Adrenal gland (tissue), 12 donors: ENCODE results near the gene NSD1. TPM values are rescaled to one million over a fixed set of nuclear protein-coding genes. Genes with fewer than 3 reads are reported as not detected.

Experiments
- DNase-seq, 7 donors: peaks; one replicate each; pipeline ENCODE4 v3.0.0-alpha.2; 2019 to 2020
- H3K27ac ChIP-seq, 5 donors: fragments of 200-600 bp; sonication (generic) in 4 of 5; 1 replicate in 3 of 5; 2 replicates in 2 of 5; pipeline versions ENCODE4 v1.5.1 to v1.8.0; 2016 to 2020; ENCODE audit warnings: mild to moderate bottlenecking in 1 of 5
- H3K27me3 ChIP-seq: fragments of 200-600 bp; 2 replicates; pipeline ENCODE4 v1.8.0; 2021
- H3K36me3 ChIP-seq, 2 donors: fragments of 200-600 bp; replicated peaks in 1 of 2; 1 replicate in 1 of 2; 2 replicates in 1 of 2; pipeline versions ENCODE4 v1.5.1 to v1.8.0; 2018 to 2022
- H3K4me1 ChIP-seq, 2 donors: fragments of 200-600 bp; replicated peaks in 1 of 2; 1 replicate in 1 of 2; 2 replicates in 1 of 2; pipeline versions ENCODE4 v1.5.1 to v1.8.0; 2018 to 2021
- H3K4me3 ChIP-seq, 4 donors: fragments of 200-600 bp; sonication (generic) in 3 of 4; one replicate each; pipeline ENCODE4 v1.5.1; 2016 to 2018
- H3K9me3 ChIP-seq, 3 donors: fragments of 200-600 bp; sonication (generic) in 1 of 3; replicated peaks in 1 of 3; 1 replicate in 2 of 3; 2 replicates in 1 of 3; pipeline versions ENCODE4 v1.5.1 to v1.8.0; 2016 to 2021
- POLR2A ChIP-seq, 2 donors: fragments of 450-650 bp; IDR thresholded peaks; one replicate each; pipeline ENCODE4 v1.6.1; 2017; ENCODE audit warnings: antibody characterized with exemption in 2 of 2, mild to moderate bottlenecking in 2 of 2, moderate library complexity in 1 of 2
- WGBS, 4 donors: extraction: QIAGEN DNeasy Blood & Tissue Kit in 2 of 4; methylation state at CpG; one replicate each; pipeline versions ENCODE4 v1.1.5 to v1.1.7; 2013 to 2017; 5-methylcytosine and 5-hydroxymethylcytosine counted together
- intact Hi-C, 2 donors: fragments of 100-400 bp; cut with DNase I; formaldehyde crosslinking; loops; one replicate each; pipeline versions ENCODE4 v1.14.1 to v1.15.0; 2022 to 2023
- polyA plus RNA-seq, 3 donors: library from polyadenylated mRNA; stranded (reverse); fragments of 200-250 nt in 2 of 3; fragments of 350-450 nt in 1 of 3; fragmentation: Illumina TruSeq in 1 of 3; extraction: RNeasy Lipid Tissue Mini Kit (QIAGEN cat#74804) in 1 of 3; gene quantifications; one replicate each; pipeline ENCODE4 v1.2.3, GENCODE V29; 2013 to 2014
- total RNA-seq, 9 donors: library from RNA; depleted of rRNA in 4 of 9; stranded (reverse); fragments of >200 nt in 4 of 9; fragments of 120-200 nt in 1 of 9; fragmentation: NEBNext Ultra II Directional in 1 of 9; extraction: Animal tissue kit (Norgen Biotek cat#: 25700) in 1 of 9; gene quantifications; one replicate each; pipeline versions ENCODE4 v1.1.0 to v1.2.4, GENCODE V29; 2013 to 2023
- TF ChIP-seq, protein P1 (sequence below), 6 experiments: fragments of 450-650 bp in 4 of 6; fragments of 200-600 bp in 2 of 6; sonication (generic) in 1 of 6; IDR thresholded peaks; 1 replicate in 5 of 6; 2 replicates in 1 of 6; pipeline versions ENCODE4 v1.5.1 to v1.8.0; 2016 to 2021; ENCODE audit warnings: antibody characterized with exemption in 6 of 6, mild to moderate bottlenecking in 2 of 6, moderate library complexity in 1 of 6
- donor health status: healthy with polysubstance abuse.
- donor health status: Bipolar disorder and iron deficiency.
- donor health status: DM: yes; HTN: yes; CAD: no.
- donor health status: DM: no; HTN: no; CAD: no.
- donor health status: DM: no; HTN: no; CAD: no.
- donor health status: DM: yes; HTN: yes; CAD: no.

NSD1 gene
- total and polyA plus RNA-seq, 12 donors: 6.4 to 73.9 (median 44.3) TPM

DNA sequence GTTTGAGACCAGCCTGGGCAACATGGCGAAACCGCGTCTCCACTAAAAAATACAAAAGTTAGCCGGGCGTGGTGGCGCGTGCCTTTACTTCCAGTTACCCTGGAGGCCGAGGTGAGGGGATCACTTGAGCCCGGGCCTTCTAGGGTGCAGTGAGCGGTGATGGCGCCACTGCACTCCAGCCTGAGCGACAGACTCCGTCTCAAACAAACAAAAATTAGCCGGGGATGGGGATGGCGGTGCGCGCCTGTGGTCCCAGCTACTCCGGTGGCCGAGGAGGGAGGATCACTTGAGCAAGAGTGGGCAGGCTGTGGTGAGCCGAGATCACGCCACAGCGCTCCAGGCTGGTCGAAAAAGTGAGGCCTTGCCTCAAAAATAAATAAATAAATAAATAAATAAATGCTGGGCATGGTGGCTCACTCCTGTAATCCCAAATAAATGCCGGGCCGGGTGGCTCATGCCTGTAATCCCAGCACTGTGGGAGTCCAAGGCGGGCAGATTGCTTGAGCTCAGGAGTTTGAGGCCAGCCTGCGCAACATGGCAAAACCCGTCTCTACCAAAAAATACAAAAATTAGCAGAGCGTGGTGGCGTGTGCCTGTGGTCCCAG lies 16.0 kb upstream of the NSD1 start:
- Histone ChIP-seq H3K9me3 (no peaks in the 10 kb centered on the region), H3K4me1 (peaks cover 0 to 15% of the 10 kb centered on the region in 2 donors), H3K36me3 (no peaks in the 10 kb centered on the region), H3K27ac (peak overlapping the region in 2 of 5 donors; percentile 66 to 73), H3K27me3 (no peaks in the 10 kb centered on the region), H3K4me3 (no peak overlapping the region)
- DNase-seq: no peak
- intact Hi-C loops: no loop called here
- TF ChIP-seq, protein P1, sequence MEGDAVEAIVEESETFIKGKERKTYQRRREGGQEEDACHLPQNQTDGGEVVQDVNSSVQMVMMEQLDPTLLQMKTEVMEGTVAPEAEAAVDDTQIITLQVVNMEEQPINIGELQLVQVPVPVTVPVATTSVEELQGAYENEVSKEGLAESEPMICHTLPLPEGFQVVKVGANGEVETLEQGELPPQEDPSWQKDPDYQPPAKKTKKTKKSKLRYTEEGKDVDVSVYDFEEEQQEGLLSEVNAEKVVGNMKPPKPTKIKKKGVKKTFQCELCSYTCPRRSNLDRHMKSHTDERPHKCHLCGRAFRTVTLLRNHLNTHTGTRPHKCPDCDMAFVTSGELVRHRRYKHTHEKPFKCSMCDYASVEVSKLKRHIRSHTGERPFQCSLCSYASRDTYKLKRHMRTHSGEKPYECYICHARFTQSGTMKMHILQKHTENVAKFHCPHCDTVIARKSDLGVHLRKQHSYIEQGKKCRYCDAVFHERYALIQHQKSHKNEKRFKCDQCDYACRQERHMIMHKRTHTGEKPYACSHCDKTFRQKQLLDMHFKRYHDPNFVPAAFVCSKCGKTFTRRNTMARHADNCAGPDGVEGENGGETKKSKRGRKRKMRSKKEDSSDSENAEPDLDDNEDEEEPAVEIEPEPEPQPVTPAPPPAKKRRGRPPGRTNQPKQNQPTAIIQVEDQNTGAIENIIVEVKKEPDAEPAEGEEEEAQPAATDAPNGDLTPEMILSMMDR (IDR thresholded peaks at IDR 0.05): no peak
- no peak for TF ChIP-seq POLR2A (IDR thresholded peaks at IDR 0.05)
- 96 to 98% (median 97%) methylated on average over 30 of the region's 30 CpGs for WGBS, 4 donors

DNA sequence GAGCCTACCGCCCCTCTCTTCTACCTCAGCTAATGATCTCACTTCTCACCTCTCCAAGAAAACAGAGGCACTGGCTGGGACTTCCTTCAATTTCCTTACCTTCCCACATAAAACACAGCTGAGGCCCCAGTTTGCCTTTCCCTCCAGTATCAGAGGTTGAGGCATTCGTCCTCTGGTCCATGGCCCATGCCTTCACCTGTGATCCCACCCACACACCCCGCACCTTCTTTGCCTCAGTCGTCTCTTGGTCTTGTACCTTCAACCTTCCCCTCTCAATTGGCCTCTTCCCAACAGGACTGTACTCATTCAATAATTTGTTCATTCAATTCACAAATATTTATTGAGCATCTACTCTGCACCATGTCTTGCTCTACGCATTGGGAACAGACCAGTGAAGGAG lies 11.0 kb upstream of the NSD1 start:
- Histone ChIP-seq H3K27me3 (no peaks in the 10 kb centered on the region), H3K36me3 (no peaks in the 10 kb centered on the region), H3K9me3 (no peaks in the 10 kb centered on the region), H3K4me1 (no peaks in the 10 kb centered on the region), H3K4me3 (no peak overlapping the region), H3K27ac (no peak overlapping the region)
- no peak for TF ChIP-seq POLR2A (IDR thresholded peaks at IDR 0.05)
- TF ChIP-seq, protein P1 (IDR thresholded peaks at IDR 0.05): no peak
- no peak for DNase-seq
- intact Hi-C loops: no loop called here
- 92 to 96% (median 94%) methylated on average over 5 of the region's 5 CpGs for WGBS, 4 donors

DNA sequence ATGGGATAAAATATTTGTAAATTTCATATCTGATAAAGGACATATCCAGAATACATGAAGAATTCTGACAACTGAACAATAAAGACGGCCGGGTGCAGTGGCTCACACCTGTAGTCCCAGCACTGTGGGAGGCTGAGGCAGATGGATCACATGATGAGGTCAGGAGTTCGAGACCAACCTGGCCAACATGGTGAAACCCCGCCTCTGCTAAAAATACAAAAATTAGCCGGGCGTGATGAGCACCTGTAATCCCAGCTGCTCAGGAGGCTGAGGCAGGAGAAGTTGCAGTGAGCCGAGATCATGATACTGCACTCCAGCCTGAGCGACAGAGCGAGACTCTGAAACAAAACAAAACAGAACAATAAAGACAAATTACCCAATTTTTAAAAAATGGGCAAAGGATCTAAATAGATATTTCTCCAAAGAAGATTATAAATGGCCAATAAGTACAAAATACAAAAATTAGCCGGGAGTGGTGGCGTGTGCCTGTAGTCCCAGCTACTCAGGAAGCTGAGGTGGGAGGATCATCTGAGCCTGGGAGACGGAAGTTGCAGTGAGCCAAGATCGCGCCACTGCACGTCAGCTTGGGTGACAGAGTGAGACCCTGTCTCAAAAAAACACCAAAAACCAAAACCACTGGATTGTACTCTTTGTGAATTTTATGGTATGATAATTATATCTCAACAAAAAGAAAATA lies 9.6 kb upstream of the NSD1 start:
- intact Hi-C loops: no loop called here
- H3K27me3 ChIP-seq: no peaks in the 10 kb centered on the region
- no peak for TF ChIP-seq POLR2A (IDR thresholded peaks at IDR 0.05)
- TF ChIP-seq, protein P1 (IDR thresholded peaks at IDR 0.05): no peak
- no peak overlapping the region for H3K4me3 ChIP-seq
- DNase-seq: no peak
- H3K36me3 ChIP-seq: no peaks in the 10 kb centered on the region
- no peak overlapping the region for H3K27ac ChIP-seq
- H3K9me3 ChIP-seq: no peaks in the 10 kb centered on the region
- H3K4me1 ChIP-seq: no peaks in the 10 kb centered on the region
- 80 to 90% (median 83%) methylated on average over 15 of the region's 15 CpGs for WGBS, 4 donors

DNA sequence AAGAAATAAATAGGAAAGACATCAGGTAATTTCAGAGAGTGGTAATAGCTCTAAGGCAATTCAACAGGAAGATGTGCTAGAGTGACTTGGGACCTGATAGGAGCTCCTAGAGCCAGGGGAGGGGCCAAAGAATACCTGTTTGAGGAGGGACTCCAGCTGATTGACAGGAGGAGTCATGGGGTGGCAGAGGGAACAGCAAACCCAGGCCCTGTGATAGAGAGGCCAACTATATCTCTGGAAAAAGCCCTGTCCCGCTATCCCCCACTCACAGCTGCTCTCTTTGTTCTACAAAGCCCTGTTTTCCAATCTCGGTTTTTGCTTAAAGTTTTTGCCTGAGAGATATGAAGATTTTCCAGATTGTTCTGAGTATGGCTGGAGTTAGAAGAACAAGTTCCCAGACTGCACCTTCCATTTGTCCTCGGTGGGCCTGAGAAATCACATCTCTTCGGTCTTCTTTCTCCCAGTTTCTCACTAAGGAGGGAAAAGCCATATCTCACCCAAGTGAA lies 9.0 kb upstream of the NSD1 start:
- Histone ChIP-seq H3K4me1 (no peaks in the 10 kb centered on the region), H3K9me3 (no peaks in the 10 kb centered on the region), H3K36me3 (no peaks in the 10 kb centered on the region), H3K27ac (no peak overlapping the region), H3K27me3 (no peaks in the 10 kb centered on the region), H3K4me3 (no peak overlapping the region)
- TF ChIP-seq, protein P1 (IDR thresholded peaks at IDR 0.05): no peak
- TF ChIP-seq POLR2A (IDR thresholded peaks at IDR 0.05): no peak
- no peak for DNase-seq
- intact Hi-C loops: no loop called here
- WGBS, 4 donors: 78 to 84% (median 80%) methylated on average over 4 of the region's 4 CpGs
